PC-9 (cell line): Measurements from ENCODE around the gene SMARCE1. TPM values are rescaled to one million over a fixed set of nuclear protein-coding genes. Genes with fewer than 3 reads are reported as not detected.

Source experiments
- BruUV-seq: library from RNA; stranded (reverse); fragments of 400-500 nt; replicated peaks from 2 replicates; lab custom pipeline; 2021; lab: Mats Ljungman, UMichigan
- CTCF ChIA-PET: fragments of 300-600 bp; sonication (Branson Sonifier 250); formaldehyde crosslinking; loops from one replicate; lab custom pipeline; 2022; ENCODE audit warnings: antibody characterized with exemption; lab: Charles Lee
- POLR2A ChIA-PET: fragments of 300-600 bp; sonication (Branson Sonifier 250); formaldehyde crosslinking; loops from one replicate; lab custom pipeline; 2022; ENCODE audit warnings: antibody characterized with exemption; ENCODE audit not compliant: unreplicated experiment; lab: Charles Lee
- DNase-seq, 2 experiments: peaks; one replicate each; pipeline versions ENCODE4 v3.0.0 to v3.0.0-alpha.2; 2015 to 2022; ENCODE audit warnings: mixed read lengths in 1 of 2
- H2AFZ ChIP-seq: fragments of 200-600 bp; sonication (generic); 2 replicates; pipeline ENCODE4 v1.8.1; 2017; ENCODE audit warnings: antibody characterized with exemption
- H3F3A ChIP-seq: fragments of 200-600 bp; sonication (generic); 2 replicates; pipeline ENCODE4 v1.8.1; 2017; ENCODE audit warnings: antibody characterized with exemption, mild to moderate bottlenecking, low read depth; ENCODE audit not compliant: insufficient read depth
- H3K27ac ChIP-seq: fragments of 200-600 bp; sonication (generic); 2 replicates; pipeline ENCODE4 v1.6.1; 2016; ENCODE audit warnings: mixed run types
- H3K27me3 ChIP-seq: fragments of 200-600 bp; sonication (generic); 2 replicates; pipeline ENCODE4 v1.6.1; 2016; ENCODE audit warnings: low read depth, mixed run types; ENCODE audit not compliant: insufficient read depth
- H3K36me3 ChIP-seq: fragments of 200-600 bp; sonication (generic); 2 replicates; pipeline ENCODE4 v1.6.1; 2016; ENCODE audit warnings: low read depth, mixed run types
- H3K4me1 ChIP-seq: fragments of 200-600 bp; sonication (generic); replicated peaks from 2 replicates; pipeline ENCODE4 v1.6.1; 2016; ENCODE audit warnings: mixed run types; ENCODE audit not compliant: insufficient read depth
- H3K4me2 ChIP-seq: fragments of 200-600 bp; sonication (generic); 2 replicates; pipeline ENCODE4 v1.6.1; 2017; ENCODE audit warnings: mixed run types
- H3K4me3 ChIP-seq: fragments of 200-600 bp; sonication (generic); 2 replicates; pipeline ENCODE4 v1.6.1; 2016; ENCODE audit warnings: mixed run types
- H3K79me2 ChIP-seq: fragments of 200-600 bp; sonication (generic); 2 replicates; pipeline ENCODE4 v1.6.1; 2017; ENCODE audit warnings: low read depth, mixed run types
- H3K9me2 ChIP-seq: fragments of 200-600 bp; sonication (generic); 2 replicates; pipeline ENCODE4 v1.8.1; 2017; ENCODE audit warnings: mild to moderate bottlenecking; ENCODE audit not compliant: insufficient read depth
- H3K9me3 ChIP-seq: fragments of 200-600 bp; sonication (generic); 2 replicates; pipeline ENCODE4 v1.8.1; 2016; ENCODE audit warnings: low read depth; ENCODE audit not compliant: insufficient read depth
- H4K20me1 ChIP-seq: fragments of 200-600 bp; sonication (generic); 2 replicates; pipeline ENCODE4 v1.8.1; 2017; ENCODE audit not compliant: insufficient read depth
- CTCF ChIP-seq: fragments of 200-600 bp; sonication (generic); conservative IDR thresholded peaks from 2 replicates; pipeline ENCODE4 v1.6.1; 2017; ENCODE audit warnings: mixed run types, antibody characterized with exemption, mild to moderate bottlenecking, moderate library complexity
- EZH2 ChIP-seq: fragments of 200-600 bp; sonication (generic); IDR thresholded peaks from 2 replicates; pipeline ENCODE4 v1.8.0; 2017; ENCODE audit warnings: antibody characterized with exemption, low read depth
- intact Hi-C: fragments of 100-400 bp; cut with micrococcal nuclease; formaldehyde crosslinking; loops from one replicate; pipeline ENCODE4 v1.10.0; 2022; ENCODE audit not compliant: unreplicated experiment
- total RNA-seq: library from RNA; stranded (reverse); gene quantifications from 2 replicates; pipeline ENCODE4 v1.2.3, GENCODE V29; 2021

SMARCE1 gene
- total RNA-seq, 1 experiment from 2014 or later: 90.8 TPM

- Histone ChIP-seq H3K9me2 (no peaks in the 10 kb centered on the region), H3K36me3 (no peaks in the 10 kb centered on the region), H3K4me2 (no peak overlapping the region), H3K9me3 (no peaks in the 10 kb centered on the region), H3K4me1 (peaks cover 4% of the 10 kb centered on the region), H4K20me1 (no peaks in the 10 kb centered on the region), H3K27ac (no peak overlapping the region), H3K27me3 (no peaks in the 10 kb centered on the region), H3K4me3 (no peak overlapping the region), H3K79me2 (peaks cover 17% of the 10 kb centered on the region), H2AFZ (no peak overlapping the region), H3F3A (no peaks in the 10 kb centered on the region; the same call in 1 of the 2 replicates)
- BruUV-seq: no TSS peak
- ChIA-PET POLR2A (no interaction called here), CTCF (no interaction called here)
- DNase-seq: no peak
- intact Hi-C loops: no loop called here
- TF ChIP-seq CTCF (no peak), EZH2 (no peak)
These were observed 4.3 kb upstream of the SMARCE1 start for GRCh38 chr17:40651939-40652338.

GRCh38 chr17:40648384-40648968 lies 858 bp upstream of the SMARCE1 start:
- peak overlapping the region; percentile 89 for H3K4me3 ChIP-seq
- peaks cover 21% of the 10 kb centered on the region for H3K4me1 ChIP-seq
- H3K9me2 ChIP-seq: no peaks in the 10 kb centered on the region
- H3K27ac ChIP-seq: peak overlapping the region; percentile 89
- 0 out of 2 replicates have a peak, but pooled peaks cover 4% of the 10 kb centered on the region for H4K20me1 ChIP-seq
- peaks cover 27% of the 10 kb centered on the region for H3K36me3 ChIP-seq
- TSS peak; percentile 77 for BruUV-seq
- peak overlapping the region; percentile 87 for H3K4me2 ChIP-seq
- H3K79me2 ChIP-seq: peaks cover 47% of the 10 kb centered on the region
- intact Hi-C loops: loop anchor here (5.0 kb wide), 2 partner anchors 44 to 59 kb away; no protein-coding TSS in a partner anchor
- H3K27me3 ChIP-seq: no peaks in the 10 kb centered on the region
- TF ChIP-seq CTCF (no peak), EZH2 (no peak)
- DNase-seq: no peak
- H2AFZ ChIP-seq: peak overlapping the region; percentile 96
- no peaks in the 10 kb centered on the region; the same call in 1 of the 2 replicates for H3F3A ChIP-seq
- no peaks in the 10 kb centered on the region for H3K9me3 ChIP-seq
- CTCF ChIA-PET: no interaction called here
- POLR2A ChIA-PET: interaction anchor here (0.7 to 0.9 kb wide), 2 partner anchors 134 to 219 kb away, joined by 5 to 9 read pairs; partner anchors contain the start of gene KRT27

- ChIA-PET POLR2A (interaction anchor here (0.6 to 1.1 kb wide), 7 partner anchors 20 to 1031 kb away, joined by 3 to 15 read pairs (median 6); no protein-coding TSS in a partner anchor), CTCF (interaction anchor here (0.5 kb wide), 1 partner anchor 1031 kb away, joined by 5 read pairs; no protein-coding TSS in a partner anchor)
- Histone ChIP-seq H3F3A (no peaks in the 10 kb centered on the region; the same call in 1 of the 2 replicates), H3K27me3 (no peaks in the 10 kb centered on the region), H3K4me2 (peak overlapping the region; percentile 87), H3K9me2 (no peaks in the 10 kb centered on the region), H4K20me1 (peaks cover 4% of the 10 kb centered on the region; the same call in 1 of the 2 replicates), H3K9me3 (no peaks in the 10 kb centered on the region), H3K79me2 (peaks cover 50% of the 10 kb centered on the region), H2AFZ (peak overlapping the region; percentile 96), H3K36me3 (peaks cover 41% of the 10 kb centered on the region), H3K27ac (peak overlapping the region; percentile 89), H3K4me1 (peaks cover 21% of the 10 kb centered on the region), H3K4me3 (peak overlapping the region; percentile 89)
- intact Hi-C loops: loop anchor here (5.0 kb wide), 2 partner anchors 45 to 60 kb away; no protein-coding TSS in a partner anchor
- DNase-seq: peak in 1 of 2 experiments; percentile 37
- BruUV-seq: TSS peak; percentile 80
- TF ChIP-seq CTCF: no peak
- no peak for TF ChIP-seq EZH2
These were observed 611 bp downstream of the SMARCE1 start for GRCh38 chr17:40646791-40647623.
